K562 (cell line): ENCODE data around the gene GP1BB. TPM values are rescaled to one million over a fixed set of nuclear protein-coding genes. Genes with fewer than 3 reads are reported as not detected.

ENCODE experiments used
- EGR1 ChIP-seq: fragments of 450-650 bp; conservative IDR thresholded peaks from 2 replicates; pipeline ENCODE4 v1.6.1; 2017; ENCODE audit warnings: mild to moderate bottlenecking
- ETS1 ChIP-seq: conservative IDR thresholded peaks from 2 replicates; pipeline ENCODE4 v1.6.1; 2011; ENCODE audit warnings: low read depth, mild to moderate bottlenecking, low read length; ENCODE audit not compliant: control insufficient read depth
- FOXP1 ChIP-seq: sonication (generic); formaldehyde crosslinking; IDR thresholded peaks from 2 replicates; pipeline ENCODE4 v1.8.0; 2022; ENCODE audit warnings: mild to moderate bottlenecking, missing genetic modification reagents
- HDAC1 ChIP-seq, 2 experiments: fragments of 450-650 bp; IDR thresholded peaks; 2 replicates each; pipeline ENCODE4 v1.6.1; 2016 to 2017; ENCODE audit warnings: inconsistent platforms in 1 of 2, mild to moderate bottlenecking in 1 of 2, moderate library complexity in 1 of 2
- ILK ChIP-seq: fragments of 450-650 bp; IDR thresholded peaks from 2 replicates; pipeline ENCODE4 v1.6.1; 2016; ENCODE audit warnings: missing genetic modification characterization, low read depth, mild to moderate bottlenecking, missing compliant biosample characterization, moderate library complexity, borderline replicate concordance
- IRF2 ChIP-seq: sonication (generic); formaldehyde crosslinking; IDR thresholded peaks from 2 replicates; pipeline ENCODE4 v1.8.1; 2022; ENCODE audit warnings: mild to moderate bottlenecking, missing genetic modification reagents
- MXD1 ChIP-seq: fragments of 250-450 bp; sonication (Bioruptor Pico); IDR thresholded peaks from 2 replicates; pipeline ENCODE4 v1.8.0; 2021; ENCODE audit warnings: borderline replicate concordance, mild to moderate bottlenecking, moderate library complexity; ENCODE audit not compliant: poor library complexity, severe bottlenecking
- NFATC3 ChIP-seq: fragments of 450-650 bp; IDR thresholded peaks from 2 replicates; pipeline ENCODE4 v1.6.1; 2017; ENCODE audit warnings: mild to moderate bottlenecking
- NFRKB ChIP-seq: fragments of 450-650 bp; IDR thresholded peaks from 2 replicates; pipeline ENCODE4 v1.6.1; 2016; ENCODE audit warnings: low read depth
- POLR2G ChIP-seq: fragments of 200-400 bp; formaldehyde crosslinking; IDR thresholded peaks from 2 replicates; pipeline ENCODE4 v1.6.1; 2017; ENCODE audit warnings: low read depth, mild to moderate bottlenecking, antibody characterized with exemption, low read length, moderate library complexity
- RUNX1 ChIP-seq: sonication (generic); IDR thresholded peaks from 2 replicates; pipeline ENCODE4 v1.6.1; 2016; ENCODE audit warnings: antibody characterized with exemption, low read depth
- SMC3 ChIP-seq: conservative IDR thresholded peaks from 2 replicates; pipeline ENCODE4 v1.6.1; 2011; ENCODE audit warnings: low read depth, low read length, improper control_type of control experiment; ENCODE audit not compliant: insufficient read depth
- SP1 ChIP-seq: sonication (generic); formaldehyde crosslinking; IDR thresholded peaks from 2 replicates; pipeline ENCODE4 v1.8.1; 2022; ENCODE audit warnings: mild to moderate bottlenecking, missing genetic modification reagents
- SP2 ChIP-seq: IDR thresholded peaks from 2 replicates; pipeline ENCODE4 v1.6.1; 2011; ENCODE audit warnings: mild to moderate bottlenecking, low read depth, low read length, moderate library complexity; ENCODE audit not compliant: poor library complexity, severe bottlenecking; ENCODE audit errors: extremely low read depth
- STAT5A ChIP-seq: IDR thresholded peaks from 2 replicates; pipeline ENCODE4 v1.6.1; 2012; ENCODE audit warnings: low read length, inconsistent platforms, borderline replicate concordance
- TCFL5 ChIP-seq: fragments of 250-450 bp; sonication (Bioruptor Pico); conservative IDR thresholded peaks from 2 replicates; pipeline ENCODE4 v1.6.1; 2021; ENCODE audit warnings: mild to moderate bottlenecking, moderate library complexity, matching md5 sums
- THRB ChIP-seq: fragments of 450-650 bp; formaldehyde crosslinking; conservative IDR thresholded peaks from 2 replicates; pipeline ENCODE4 v1.4.0; 2022; ENCODE audit warnings: mild to moderate bottlenecking, missing genetic modification characterization
- YBX1 ChIP-seq: fragments of 450-650 bp; IDR thresholded peaks from 2 replicates; pipeline ENCODE4 v1.7.1; 2016; ENCODE audit warnings: mild to moderate bottlenecking
- ZFP30 ChIP-seq: fragments of 250-450 bp; sonication (Bioruptor Pico); IDR thresholded peaks from 2 replicates; pipeline ENCODE4 v1.8.0; 2022; ENCODE audit warnings: moderate library complexity, mild to moderate bottlenecking, inconsistent platforms, borderline replicate concordance
- ZNF23 ChIP-seq: fragments of 250-450 bp; sonication (Bioruptor Pico); IDR thresholded peaks from 2 replicates; pipeline ENCODE4 v1.4.0; 2020; ENCODE audit warnings: mild to moderate bottlenecking
- ZNF398 ChIP-seq: fragments of 250-450 bp; sonication (Bioruptor Pico); IDR thresholded peaks from 2 replicates; pipeline ENCODE4 v1.8.0; 2021; ENCODE audit warnings: moderate library complexity, mild to moderate bottlenecking, inconsistent platforms
- polyA plus RNA-seq, 8 experiments: library from polyadenylated mRNA; depleted of rRNA in 4 of 8; stranded (reverse) in 5 of 8; unstranded in 3 of 8; fragments of >200 nt; fragmentation: Nextera tagmentation in 2 of 8; fragmentation: Illumina TruSeq in 1 of 8; extraction: Ambion mirVana in 2 of 8; extraction: Trizol in 1 of 8; gene quantifications; 2 replicates each; pipeline versions ENCODE4 v1.2.1 to v1.2.3, GENCODE V29; 2011 to 2014; ENCODE audit warnings: inconsistent platforms in 1 of 8, missing spikeins in 1 of 8
- total RNA-seq, 7 experiments: library from RNA; depleted of rRNA in 6 of 7; stranded (reverse); fragments of >200 nt in 6 of 7; fragmentation: Illumina TruSeq in 2 of 7; extraction: Trizol in 2 of 7; gene quantifications; 2 replicates each; pipeline versions ENCODE4 v1.2.1 to v1.2.3, GENCODE V29; 2011 to 2021; ENCODE audit warnings: low replicate concordance in 1 of 7

GP1BB gene
- total and polyA plus RNA-seq, 9 of the 15 experiments (the other 6 are each of a cell fraction or from before 2014, with no cell fraction given): 0.69 to 162 (median 2.8) TPM

- TF ChIP-seq HDAC1 (IDR thresholded peaks at IDR 0.05) (no peak; a peak in 2 of 4 replicates), SMC3 (0 out of 2 replicates have a peak, but pooled peaks have one; percentile 30), POLR2G (no peak; the same call in 1 of the 2 replicates), TCFL5 (no peak), FOXP1 (no peak), ETS1 (no peak), ILK (no peak), NFATC3 (no peak), THRB (CRISPR knock-in tag) (0 out of 2 replicates have a peak, but pooled peaks have one; percentile 47), SP1 (CRISPR knock-in tag) (no peak), MXD1 (no peak), ZFP30 (CRISPR knock-in tag) (no peak), ZNF398 (CRISPR knock-in tag) (no peak), IRF2 (CRISPR knock-in tag) (no peak), SP2 (no peak), STAT5A (no peak), NFRKB (no peak), YBX1 (no peak), ZNF23 (CRISPR knock-in tag) (no peak), RUNX1 (no peak), EGR1 (peak; percentile 97)
These were observed 4.2 kb downstream of the GP1BB start (continued) for GRCh38 chr22:19727310-19728150.
